WTC11 (cell line): ENCODE results near the gene SH3BP5.

Source experiments
- CTCF ChIP-seq: fragments of 200-600 bp; IDR thresholded peaks from 2 replicates; pipeline ENCODE4 v1.8.0; 2022; ENCODE audit warnings: antibody characterized with exemption
- ESRRA ChIP-seq: sonication (generic); formaldehyde crosslinking; IDR thresholded peaks from 2 replicates; pipeline ENCODE4 v1.8.1; 2022; ENCODE audit warnings: mild to moderate bottlenecking, missing genetic modification reagents, borderline replicate concordance
- FOXK1 ChIP-seq: sonication (generic); formaldehyde crosslinking; IDR thresholded peaks from 2 replicates; pipeline ENCODE4 v1.8.0; 2022; ENCODE audit warnings: mild to moderate bottlenecking, moderate library complexity, missing genetic modification reagents
- GABPB1 ChIP-seq: sonication (generic); formaldehyde crosslinking; IDR thresholded peaks from 2 replicates; pipeline ENCODE4 v1.8.1; 2023; ENCODE audit warnings: mild to moderate bottlenecking, missing genetic modification reagents
- IRF1 ChIP-seq: sonication (generic); formaldehyde crosslinking; IDR thresholded peaks from 2 replicates; pipeline ENCODE4 v1.8.0; 2023; ENCODE audit warnings: missing genetic modification reagents
- NR1H2 ChIP-seq: sonication (generic); formaldehyde crosslinking; IDR thresholded peaks from 2 replicates; pipeline ENCODE4 v1.9.0; 2021; ENCODE audit warnings: mild to moderate bottlenecking, moderate library complexity, missing genetic modification reagents
- TEAD4 ChIP-seq: sonication (generic); formaldehyde crosslinking; IDR thresholded peaks from 2 replicates; pipeline ENCODE4 v1.8.0; 2022; ENCODE audit warnings: mild to moderate bottlenecking, missing genetic modification reagents
- USF2 ChIP-seq: sonication (generic); formaldehyde crosslinking; IDR thresholded peaks from 2 replicates; pipeline ENCODE4 v1.8.1; 2023; ENCODE audit warnings: mild to moderate bottlenecking, missing genetic modification reagents, moderate library complexity
- ZNF121 ChIP-seq: sonication (generic); formaldehyde crosslinking; IDR thresholded peaks from 2 replicates; pipeline ENCODE4 v1.8.0; 2023; ENCODE audit warnings: missing genetic modification reagents

- TF ChIP-seq CTCF (no peak), FOXK1 (CRISPR knock-in tag) (no peak), USF2 (CRISPR knock-in tag) (no peak), IRF1 (CRISPR knock-in tag) (no peak), GABPB1 (CRISPR knock-in tag) (no peak), TEAD4 (CRISPR knock-in tag) (no peak), ZNF121 (CRISPR knock-in tag) (no peak), ESRRA (CRISPR knock-in tag) (no peak), NR1H2 (no peak)
These were observed 17.4 kb downstream of the SH3BP5 start for GRCh38 chr3:15315003-15315402.
